HepG2 (cell line): Measurements from ENCODE around the gene PSD4. TPM values are rescaled to one million over a fixed set of nuclear protein-coding genes. Genes with fewer than 3 reads are reported as not detected.
A peak's percentile ranks its signal among the peaks of the same experiment; 100 is the strongest.

Experiments used
- AHR ChIP-seq: IDR thresholded peaks from 2 replicates; pipeline ENCODE4 v1.6.1; 2018; ENCODE audit warnings: missing genetic modification reagents, missing compliant biosample characterization
- CREM ChIP-seq, 2 experiments: sonication (generic) in 1 of 2; formaldehyde crosslinking in 1 of 2; IDR thresholded peaks; 2 replicates each; pipeline versions ENCODE4 v1.4.0 to v1.6.1; 2016 to 2020; ENCODE audit warnings: antibody characterized with exemption in 1 of 2, mild to moderate bottlenecking in 1 of 2, missing genetic modification reagents in 1 of 2
- EEA1 ChIP-seq: sonication (generic); formaldehyde crosslinking; IDR thresholded peaks from 2 replicates; pipeline ENCODE4 v1.5.1; 2020; ENCODE audit warnings: mild to moderate bottlenecking, missing genetic modification reagents, borderline replicate concordance
- ERF ChIP-seq: IDR thresholded peaks from 2 replicates; pipeline ENCODE4 v1.6.1; 2018; ENCODE audit warnings: missing biosample characterization, missing genetic modification reagents
- FOXA1 ChIP-seq, 2 experiments: fragments of 450-650 bp in 1 of 2; sonication (generic) in 1 of 2; formaldehyde crosslinking in 1 of 2; IDR thresholded peaks; 2 replicates each; pipeline versions ENCODE4 v1.4.0 to v1.6.1; 2016 to 2020; ENCODE audit warnings: missing genetic modification reagents in 1 of 2
- GTF3A ChIP-seq: sonication (generic); formaldehyde crosslinking; conservative IDR thresholded peaks from 2 replicates; pipeline ENCODE4 v1.4.0; 2020; ENCODE audit warnings: mild to moderate bottlenecking, missing genetic modification reagents
- IKZF1 ChIP-seq: fragments of 450-650 bp; IDR thresholded peaks from 2 replicates; pipeline ENCODE4 v1.7.1; 2016
- IRX3 ChIP-seq: sonication (generic); formaldehyde crosslinking; IDR thresholded peaks from 2 replicates; pipeline ENCODE4 v1.8.1; 2023; ENCODE audit warnings: mild to moderate bottlenecking, low read depth, missing genetic modification reagents, borderline replicate concordance
- KAT2B ChIP-seq: fragments of 150-350 bp; IDR thresholded peaks from 2 replicates; pipeline ENCODE4 v1.6.1; 2014; ENCODE audit warnings: low read depth, low read length, borderline replicate concordance
- NCOA1 ChIP-seq: sonication (generic); formaldehyde crosslinking; IDR thresholded peaks from 2 replicates; pipeline ENCODE4 v1.9.0; 2021; ENCODE audit warnings: missing genetic modification reagents
- NFE2 ChIP-seq: sonication (generic); formaldehyde crosslinking; IDR thresholded peaks from 2 replicates; pipeline ENCODE4 v1.4.0; 2020; ENCODE audit warnings: missing genetic modification reagents
- NFYC ChIP-seq: IDR thresholded peaks from 2 replicates; pipeline ENCODE4 v1.6.1; 2016; ENCODE audit warnings: missing genetic modification reagents, missing compliant biosample characterization
- PCBP1 ChIP-seq: fragments of 200-400 bp; formaldehyde crosslinking; IDR thresholded peaks from 2 replicates; pipeline ENCODE4 v1.6.1; 2017; ENCODE audit warnings: mild to moderate bottlenecking, low read depth, low read length, borderline replicate concordance
- PHB2 ChIP-seq: fragments of 450-650 bp; IDR thresholded peaks from 2 replicates; pipeline ENCODE4 v1.6.1; 2018; ENCODE audit not compliant: partially characterized antibody
- SP4 ChIP-seq: sonication (generic); formaldehyde crosslinking; IDR thresholded peaks from 2 replicates; pipeline ENCODE4 v1.8.1; 2023; ENCODE audit warnings: mild to moderate bottlenecking, missing genetic modification reagents
- ZBTB20 ChIP-seq: sonication (generic); formaldehyde crosslinking; IDR thresholded peaks from 2 replicates; pipeline ENCODE4 v1.8.1; 2023; ENCODE audit warnings: missing genetic modification reagents, low read depth, mild to moderate bottlenecking, borderline replicate concordance
- ZNF263 ChIP-seq: sonication (generic); formaldehyde crosslinking; IDR thresholded peaks from 2 replicates; pipeline ENCODE4 v1.4.0; 2020; ENCODE audit warnings: missing genetic modification reagents
- ZNF292 ChIP-seq: sonication (generic); formaldehyde crosslinking; IDR thresholded peaks from 2 replicates; pipeline ENCODE4 v1.8.1; 2022; ENCODE audit warnings: mild to moderate bottlenecking, low read depth, missing genetic modification reagents, borderline replicate concordance
- ZNF546 ChIP-seq: sonication (generic); formaldehyde crosslinking; conservative IDR thresholded peaks from 2 replicates; pipeline ENCODE4 v1.8.1; 2023; ENCODE audit warnings: mild to moderate bottlenecking, missing genetic modification reagents
- ZNF703 ChIP-seq: sonication (generic); formaldehyde crosslinking; IDR thresholded peaks from 2 replicates; pipeline ENCODE4 v1.5.1; 2020; ENCODE audit warnings: missing genetic modification reagents, mild to moderate bottlenecking, moderate library complexity, borderline replicate concordance
- ZNF780A ChIP-seq: sonication (generic); formaldehyde crosslinking; IDR thresholded peaks from 2 replicates; pipeline ENCODE4 v1.8.0; 2022; ENCODE audit warnings: mild to moderate bottlenecking, missing genetic modification reagents, moderate library complexity
- ZSCAN12 ChIP-seq: sonication (generic); formaldehyde crosslinking; IDR thresholded peaks from 2 replicates; pipeline ENCODE4 v1.9.0; 2021; ENCODE audit warnings: mild to moderate bottlenecking, missing genetic modification reagents
- polyA plus RNA-seq, 8 experiments: library from polyadenylated mRNA; depleted of rRNA in 3 of 8; stranded (reverse) in 7 of 8; unstranded in 1 of 8; fragments of >200 nt; fragmentation: Illumina TruSeq in 4 of 8; extraction: Trizol in 4 of 8; gene quantifications; 2 replicates each; pipeline versions ENCODE4 v1.2.1 to v1.2.3, GENCODE V29; 2011 to 2016; ENCODE audit warnings: low read depth in 4 of 8, missing spikeins in 1 of 8, mixed read lengths in 1 of 8; ENCODE audit not compliant: insufficient read depth in 1 of 8
- total RNA-seq, 5 experiments: library from RNA; depleted of rRNA; stranded (reverse); fragments of >200 nt; fragmentation: Illumina TruSeq; extraction: Trizol; gene quantifications; 2 replicates each; pipeline ENCODE4 v1.2.3, GENCODE V29; 2016; ENCODE audit warnings: low read depth in 1 of 5
- TF ChIP-seq, protein P1 (sequence below): sonication (generic); formaldehyde crosslinking; IDR thresholded peaks from 2 replicates; pipeline ENCODE4 v1.5.0; 2020; ENCODE audit warnings: mild to moderate bottlenecking, missing genetic modification reagents
- TF ChIP-seq, protein P2 (sequence below): sonication (generic); formaldehyde crosslinking; IDR thresholded peaks from 2 replicates; pipeline ENCODE4 v1.5.0; 2020; ENCODE audit warnings: missing genetic modification reagents
- TF ChIP-seq, protein P3 (sequence below): sonication (generic); formaldehyde crosslinking; IDR thresholded peaks from 2 replicates; pipeline ENCODE4 v1.5.0; 2020; ENCODE audit warnings: mild to moderate bottlenecking, missing genetic modification reagents

The PSD4 gene
- total and polyA plus RNA-seq, 2 of the 13 experiments (the other 11 are each of a cell fraction or from before 2014, with no cell fraction given), result 5.8 to 9.4 TPM

GRCh38 chr2:113173542-113174375 lies at the start of gene PSD4 (continued):
- TF ChIP-seq NFE2 (CRISPR knock-in tag), result no peak
- TF ChIP-seq IRX3, result no peak
- no peak for TF ChIP-seq IKZF1
- 0 out of 2 replicates have a peak, but pooled peaks have one; percentile 22 for TF ChIP-seq ERF
- TF ChIP-seq GTF3A (CRISPR knock-in tag), result no peak
- TF ChIP-seq, protein P1, sequence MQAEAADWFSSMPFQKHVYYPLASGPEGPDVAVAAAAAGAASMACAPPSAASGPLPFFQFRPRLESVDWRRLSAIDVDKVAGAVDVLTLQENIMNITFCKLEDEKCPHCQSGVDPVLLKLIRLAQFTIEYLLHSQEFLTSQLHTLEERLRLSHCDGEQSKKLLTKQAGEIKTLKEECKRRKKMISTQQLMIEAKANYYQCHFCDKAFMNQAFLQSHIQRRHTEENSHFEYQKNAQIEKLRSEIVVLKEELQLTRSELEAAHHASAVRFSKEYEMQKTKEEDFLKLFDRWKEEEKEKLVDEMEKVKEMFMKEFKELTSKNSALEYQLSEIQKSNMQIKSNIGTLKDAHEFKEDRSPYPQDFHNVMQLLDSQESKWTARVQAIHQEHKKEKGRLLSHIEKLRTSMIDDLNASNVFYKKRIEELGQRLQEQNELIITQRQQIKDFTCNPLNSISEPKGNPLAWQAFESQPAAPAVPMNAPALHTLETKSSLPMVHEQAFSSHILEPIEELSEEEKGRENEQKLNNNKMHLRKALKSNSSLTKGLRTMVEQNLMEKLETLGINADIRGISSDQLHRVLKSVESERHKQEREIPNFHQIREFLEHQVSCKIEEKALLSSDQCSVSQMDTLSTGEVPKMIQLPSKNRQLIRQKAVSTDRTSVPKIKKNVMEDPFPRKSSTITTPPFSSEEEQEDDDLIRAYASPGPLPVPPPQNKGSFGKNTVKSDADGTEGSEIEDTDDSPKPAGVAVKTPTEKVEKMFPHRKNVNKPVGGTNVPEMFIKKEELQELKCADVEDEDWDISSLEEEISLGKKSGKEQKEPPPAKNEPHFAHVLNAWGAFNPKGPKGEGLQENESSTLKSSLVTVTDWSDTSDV (CRISPR knock-in tag), result no peak
- TF ChIP-seq ZNF703 (CRISPR knock-in tag), result no peak
- TF ChIP-seq KAT2B, result no peak
- no peak for TF ChIP-seq NFYC (CRISPR knock-in tag)
- peak; percentile 61; the same call in 1 of the 2 replicates for TF ChIP-seq ZNF292 (CRISPR knock-in tag)
- TF ChIP-seq EEA1 (CRISPR knock-in tag), result no peak
- no peak for TF ChIP-seq ZNF780A (CRISPR knock-in tag)
- no peak for TF ChIP-seq NCOA1 (CRISPR knock-in tag)
- peak; percentile 59; the same call in 1 of the 2 replicates for TF ChIP-seq ZNF263 (CRISPR knock-in tag)
- TF ChIP-seq ZSCAN12, result no peak
- peak; percentile 84; the same call in 1 of the 2 replicates for TF ChIP-seq PCBP1
- no peak for TF ChIP-seq ZNF546 (CRISPR knock-in tag)
- TF ChIP-seq PHB2, result no peak
- TF ChIP-seq FOXA1 (IDR thresholded peaks at IDR 0.05), result no peak
- no peak for TF ChIP-seq FOXA1 (CRISPR knock-in tag; IDR thresholded peaks at IDR 0.05)
- TF ChIP-seq AHR (CRISPR knock-in tag), result 0 out of 2 replicates have a peak, but pooled peaks have one; percentile 23
- TF ChIP-seq CREM (IDR thresholded peaks at IDR 0.05), result no peak
- TF ChIP-seq CREM (CRISPR knock-in tag; IDR thresholded peaks at IDR 0.05), result no peak
- 0 out of 2 replicates have a peak, but pooled peaks have one; percentile 49 for TF ChIP-seq ZBTB20 (CRISPR knock-in tag)
- TF ChIP-seq, protein P2, sequence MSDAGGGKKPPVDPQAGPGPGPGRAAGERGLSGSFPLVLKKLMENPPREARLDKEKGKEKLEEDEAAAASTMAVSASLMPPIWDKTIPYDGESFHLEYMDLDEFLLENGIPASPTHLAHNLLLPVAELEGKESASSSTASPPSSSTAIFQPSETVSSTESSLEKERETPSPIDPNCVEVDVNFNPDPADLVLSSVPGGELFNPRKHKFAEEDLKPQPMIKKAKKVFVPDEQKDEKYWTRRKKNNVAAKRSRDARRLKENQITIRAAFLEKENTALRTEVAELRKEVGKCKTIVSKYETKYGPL (CRISPR knock-in tag), result no peak
- no peak for TF ChIP-seq SP4 (CRISPR knock-in tag)
- TF ChIP-seq, protein P3, sequence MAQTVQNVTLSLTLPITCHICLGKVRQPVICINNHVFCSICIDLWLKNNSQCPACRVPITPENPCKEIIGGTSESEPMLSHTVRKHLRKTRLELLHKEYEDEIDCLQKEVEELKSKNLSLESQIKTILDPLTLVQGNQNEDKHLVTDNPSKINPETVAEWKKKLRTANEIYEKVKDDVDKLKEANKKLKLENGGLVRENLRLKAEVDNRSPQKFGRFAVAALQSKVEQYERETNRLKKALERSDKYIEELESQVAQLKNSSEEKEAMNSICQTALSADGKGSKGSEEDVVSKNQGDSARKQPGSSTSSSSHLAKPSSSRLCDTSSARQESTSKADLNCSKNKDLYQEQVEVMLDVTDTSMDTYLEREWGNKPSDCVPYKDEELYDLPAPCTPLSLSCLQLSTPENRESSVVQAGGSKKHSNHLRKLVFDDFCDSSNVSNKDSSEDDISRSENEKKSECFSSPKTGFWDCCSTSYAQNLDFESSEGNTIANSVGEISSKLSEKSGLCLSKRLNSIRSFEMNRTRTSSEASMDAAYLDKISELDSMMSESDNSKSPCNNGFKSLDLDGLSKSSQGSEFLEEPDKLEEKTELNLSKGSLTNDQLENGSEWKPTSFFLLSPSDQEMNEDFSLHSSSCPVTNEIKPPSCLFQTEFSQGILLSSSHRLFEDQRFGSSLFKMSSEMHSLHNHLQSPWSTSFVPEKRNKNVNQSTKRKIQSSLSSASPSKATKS (CRISPR knock-in tag), result no peak
